PC-9 (cell line): ENCODE results near the gene OR2L2. TPM values are rescaled to one million over a fixed set of nuclear protein-coding genes. Genes with fewer than 3 reads are reported as not detected.
"Not testable (repeated sequence)": the region's sequence is repeated elsewhere in the genome, so short reads cannot be mapped to it uniquely, and the experiment has no call there.

Experiments used
- BruUV-seq: library from RNA; stranded (reverse); fragments of 400-500 nt; replicated peaks from 2 replicates; lab custom pipeline; 2021; lab: Mats Ljungman, UMichigan
- CTCF ChIA-PET: fragments of 300-600 bp; sonication (Branson Sonifier 250); formaldehyde crosslinking; loops from one replicate; lab custom pipeline; 2022; ENCODE audit warnings: antibody characterized with exemption; lab: Charles Lee
- POLR2A ChIA-PET: fragments of 300-600 bp; sonication (Branson Sonifier 250); formaldehyde crosslinking; loops from one replicate; lab custom pipeline; 2022; ENCODE audit warnings: antibody characterized with exemption; ENCODE audit not compliant: unreplicated experiment; lab: Charles Lee
- DNase-seq, 2 experiments: peaks; one replicate each; pipeline versions ENCODE4 v3.0.0 to v3.0.0-alpha.2; 2015 to 2022; ENCODE audit warnings: mixed read lengths in 1 of 2
- H2AFZ ChIP-seq: fragments of 200-600 bp; sonication (generic); 2 replicates; pipeline ENCODE4 v1.8.1; 2017; ENCODE audit warnings: antibody characterized with exemption
- H3F3A ChIP-seq: fragments of 200-600 bp; sonication (generic); 2 replicates; pipeline ENCODE4 v1.8.1; 2017; ENCODE audit warnings: antibody characterized with exemption, mild to moderate bottlenecking, low read depth; ENCODE audit not compliant: insufficient read depth
- H3K27ac ChIP-seq: fragments of 200-600 bp; sonication (generic); 2 replicates; pipeline ENCODE4 v1.6.1; 2016; ENCODE audit warnings: mixed run types
- H3K27me3 ChIP-seq: fragments of 200-600 bp; sonication (generic); 2 replicates; pipeline ENCODE4 v1.6.1; 2016; ENCODE audit warnings: low read depth, mixed run types; ENCODE audit not compliant: insufficient read depth
- H3K36me3 ChIP-seq: fragments of 200-600 bp; sonication (generic); 2 replicates; pipeline ENCODE4 v1.6.1; 2016; ENCODE audit warnings: low read depth, mixed run types
- H3K4me1 ChIP-seq: fragments of 200-600 bp; sonication (generic); replicated peaks from 2 replicates; pipeline ENCODE4 v1.6.1; 2016; ENCODE audit warnings: mixed run types; ENCODE audit not compliant: insufficient read depth
- H3K4me2 ChIP-seq: fragments of 200-600 bp; sonication (generic); 2 replicates; pipeline ENCODE4 v1.6.1; 2017; ENCODE audit warnings: mixed run types
- H3K4me3 ChIP-seq: fragments of 200-600 bp; sonication (generic); 2 replicates; pipeline ENCODE4 v1.6.1; 2016; ENCODE audit warnings: mixed run types
- H3K79me2 ChIP-seq: fragments of 200-600 bp; sonication (generic); 2 replicates; pipeline ENCODE4 v1.6.1; 2017; ENCODE audit warnings: low read depth, mixed run types
- H3K9me2 ChIP-seq: fragments of 200-600 bp; sonication (generic); 2 replicates; pipeline ENCODE4 v1.8.1; 2017; ENCODE audit warnings: mild to moderate bottlenecking; ENCODE audit not compliant: insufficient read depth
- H3K9me3 ChIP-seq: fragments of 200-600 bp; sonication (generic); 2 replicates; pipeline ENCODE4 v1.8.1; 2016; ENCODE audit warnings: low read depth; ENCODE audit not compliant: insufficient read depth
- H4K20me1 ChIP-seq: fragments of 200-600 bp; sonication (generic); 2 replicates; pipeline ENCODE4 v1.8.1; 2017; ENCODE audit not compliant: insufficient read depth
- CTCF ChIP-seq: fragments of 200-600 bp; sonication (generic); conservative IDR thresholded peaks from 2 replicates; pipeline ENCODE4 v1.6.1; 2017; ENCODE audit warnings: mixed run types, antibody characterized with exemption, mild to moderate bottlenecking, moderate library complexity
- EZH2 ChIP-seq: fragments of 200-600 bp; sonication (generic); IDR thresholded peaks from 2 replicates; pipeline ENCODE4 v1.8.0; 2017; ENCODE audit warnings: antibody characterized with exemption, low read depth
- intact Hi-C: fragments of 100-400 bp; cut with micrococcal nuclease; formaldehyde crosslinking; loops from one replicate; pipeline ENCODE4 v1.10.0; 2022; ENCODE audit not compliant: unreplicated experiment
- total RNA-seq: library from RNA; stranded (reverse); gene quantifications from 2 replicates; pipeline ENCODE4 v1.2.3, GENCODE V29; 2021

Gene OR2L2
- total RNA-seq, 1 experiment from 2014 or later, result 0.13 TPM

GRCh38 chr1:248055261-248055660 is 25.4 kb downstream of the OR2L2 start:
- BruUV-seq, result no TSS peak
- Histone ChIP-seq H3K4me2 (no peak overlapping the region), H3K36me3 (no peaks in the 10 kb centered on the region), H3K9me2 (no peaks in the 10 kb centered on the region), H3K9me3 (no peaks in the 10 kb centered on the region), H3K27me3 (no peaks in the 10 kb centered on the region), H3K4me3 (no peak overlapping the region), H3K4me1 (no peaks in the 10 kb centered on the region), H3F3A (no peaks in the 10 kb centered on the region), H4K20me1 (no peaks in the 10 kb centered on the region), H3K79me2 (no peaks in the 10 kb centered on the region), H2AFZ (no peak overlapping the region), H3K27ac (no peak overlapping the region)
- ChIA-PET CTCF (no interaction called here), POLR2A (no interaction called here)
- intact Hi-C loops, result no loop called here
- no peak for DNase-seq
- TF ChIP-seq EZH2 (no peak), CTCF (no peak)

- Histone ChIP-seq H4K20me1 (no peaks in the 10 kb centered on the region), H3K27ac (no peak overlapping the region), H3K9me3 (no peaks in the 10 kb centered on the region), H3K79me2 (no peaks in the 10 kb centered on the region), H3K4me1 (no peaks in the 10 kb centered on the region), H3K4me3 (no peak overlapping the region), H2AFZ (no peak overlapping the region), H3K4me2 (no peak overlapping the region), H3K27me3 (no peaks in the 10 kb centered on the region), H3F3A (no peaks in the 10 kb centered on the region), H3K36me3 (no peaks in the 10 kb centered on the region), H3K9me2 (no peaks in the 10 kb centered on the region)
- intact Hi-C loops, result no loop called here
- ChIA-PET CTCF (no interaction called here), POLR2A (no interaction called here)
- no peak for DNase-seq
- no peak for TF ChIP-seq CTCF
- TF ChIP-seq EZH2, result no peak
- BruUV-seq, result no TSS peak
Observed at GRCh38 chr1:248065071-248065470, 35.2 kb downstream of the OR2L2 start.

GRCh38 chr1:248065604-248066003 is 35.7 kb downstream of the OR2L2 start:
- BruUV-seq, result no TSS peak
- intact Hi-C loops, result no loop called here
- H3K4me3 ChIP-seq, result no peak overlapping the region

GRCh38 chr1:248083864-248084263 is 54.0 kb downstream of the OR2L2 start:
- DNase-seq, H3K4me1 ChIP-seq, H4K20me1 ChIP-seq, intact Hi-C loops, POLR2A ChIA-PET, H3K27ac ChIP-seq, H2AFZ ChIP-seq, H3K9me2 ChIP-seq, H3K79me2 ChIP-seq, H3F3A ChIP-seq, H3K9me3 ChIP-seq, H3K36me3 ChIP-seq, BruUV-seq, H3K4me3 ChIP-seq, H3K27me3 ChIP-seq, CTCF ChIA-PET, H3K4me2 ChIP-seq: not testable (repeated sequence)

More at GRCh38 chr1:248065604-248066003, 35.7 kb downstream of the OR2L2 start:
- Histone ChIP-seq H4K20me1 (no peaks in the 10 kb centered on the region), H3K27ac (no peak overlapping the region), H3K4me1 (no peaks in the 10 kb centered on the region), H3K36me3 (no peaks in the 10 kb centered on the region), H3F3A (no peaks in the 10 kb centered on the region), H3K79me2 (no peaks in the 10 kb centered on the region), H3K9me2 (no peaks in the 10 kb centered on the region), H3K9me3 (no peaks in the 10 kb centered on the region), H2AFZ (no peak overlapping the region), H3K27me3 (no peaks in the 10 kb centered on the region), H3K4me2 (no peak overlapping the region)
- ChIA-PET CTCF (no interaction called here), POLR2A (no interaction called here)
- TF ChIP-seq EZH2 (no peak), CTCF (no peak)
- no peak for DNase-seq
